Heart left ventricle (tissue), 16 donors: ENCODE data around the gene SEC22B. TPM values are rescaled to one million over a fixed set of nuclear protein-coding genes. Genes with fewer than 3 reads are reported as not detected.
"Not testable (repeated sequence)": the region's sequence is repeated elsewhere in the genome, so short reads cannot be mapped to it uniquely, and the experiment has no call there.

Experiments used
- ATAC-seq, 4 donors: fragments of 200-7000 bp; cut with Tn5 transposase; one replicate each; pipeline ENCODE4 v1.9.1; 2020 to 2022; ENCODE audit warnings: moderate library complexity in 4 of 4, mild to moderate bottlenecking in 3 of 4, moderate number of reproducible peaks in 1 of 4
- DNase-seq, 5 donors: peaks; one replicate each; pipeline ENCODE4 v3.0.0-alpha.2; 2020
- H3K27ac ChIP-seq, 12 donors: fragments of 200-600 bp; sonication (generic) in 4 of 12; one replicate each; pipeline versions ENCODE4 v1.5.0 to v1.8.0; 2016 to 2022; ENCODE audit warnings: mild to moderate bottlenecking in 2 of 12
- H3K27me3 ChIP-seq, 9 donors: fragments of 200-600 bp; sonication (generic) in 2 of 9; one replicate each; pipeline versions ENCODE4 v1.5.1 to v1.8.0; 2016 to 2022; ENCODE audit warnings: mild to moderate bottlenecking in 3 of 9
- H3K36me3 ChIP-seq, 9 donors: fragments of 200-600 bp; sonication (generic) in 2 of 9; one replicate each; pipeline versions ENCODE4 v1.5.0 to v1.8.0; 2018 to 2022; ENCODE audit warnings: mild to moderate bottlenecking in 2 of 9
- H3K4me1 ChIP-seq, 12 donors: fragments of 200-600 bp; sonication (generic) in 4 of 12; one replicate each; pipeline versions ENCODE4 v1.5.0 to v1.8.0; 2016 to 2022; ENCODE audit warnings: mild to moderate bottlenecking in 3 of 12
- H3K4me3 ChIP-seq, 12 donors: fragments of 200-600 bp; sonication (generic) in 4 of 12; one replicate each; pipeline versions ENCODE4 v1.5.0 to v1.8.0; 2017 to 2022; ENCODE audit warnings: mild to moderate bottlenecking in 9 of 12, moderate library complexity in 4 of 12
- H3K9me3 ChIP-seq, 12 donors: fragments of 200-600 bp; sonication (generic) in 4 of 12; one replicate each; pipeline versions ENCODE4 v1.5.0 to v1.8.0; 2016 to 2022; ENCODE audit warnings: mild to moderate bottlenecking in 1 of 12
- CTCF ChIP-seq, 12 donors: fragments of 200-600 bp; sonication (generic) in 4 of 12; IDR thresholded peaks; one replicate each; pipeline versions ENCODE4 v1.5.0 to v1.8.0; 2018 to 2022; ENCODE audit warnings: antibody characterized with exemption in 12 of 12, mild to moderate bottlenecking in 5 of 12
- POLR2A ChIP-seq, 2 donors: fragments of 450-650 bp; IDR thresholded peaks; one replicate each; pipeline ENCODE4 v1.6.1; 2017; ENCODE audit warnings: antibody characterized with exemption in 2 of 2, mild to moderate bottlenecking in 2 of 2, moderate library complexity in 2 of 2
- WGBS, 4 donors: extraction: QIAGEN DNeasy Blood & Tissue Kit in 2 of 4; methylation state at CpG; one replicate each; pipeline versions ENCODE4 v1.1.5 to v1.1.7; 2013 to 2018; 5-methylcytosine and 5-hydroxymethylcytosine counted together
- intact Hi-C, 10 donors: fragments of 100-400 bp; cut with DNase I; formaldehyde crosslinking; loops; one replicate each; pipeline versions ENCODE4 v1.11.1 to v1.14.2; 2022
- polyA plus RNA-seq, 2 donors: library from polyadenylated mRNA; stranded (reverse); fragments of 200-250 nt; gene quantifications; one replicate each; pipeline ENCODE4 v1.2.3, GENCODE V29; 2013
- total RNA-seq, 9 donors: library from RNA; depleted of rRNA in 2 of 9; stranded (reverse); fragments of >200 nt in 2 of 9; fragmentation: NEBNext Ultra II Directional in 3 of 9; extraction: Animal tissue kit (Norgen Biotek cat#: 25700) in 3 of 9; gene quantifications; one replicate each; pipeline versions ENCODE4 v1.1.0 to v1.2.4, GENCODE V29; 2016 to 2023
- donor health status: ischemic (EF 13 %, LVEDD 7.1; RV severe dilation, severe dysfunction).
- donor health status: healthy with polysubstance abuse.
- donor health status: DM: no; HTN: yes; CAD: no.
- donor health status: DM: no; HTN: no; CAD: no.
- donor health status: ischemic (EF 25% LVEDD 6.9; RV normal size, moderate dysfunction).
- donor health status: ischemic (EF 25% LVEDD 5.7; RV mildly dilated, moderate dysfunction).
- donor health status: healthy.
- donor health status: DM: yes; HTN: yes; CAD: no.
- donor health status: ischemic (EF 35%, LVEDD 5.7; RV mildly dilated, moderate dysfunction).
- donor health status: nonischemic (EF 11% LVEDD 7.7; RV severe dilation, severe dysfunction).
- donor health status: DM: yes; HTN: yes; CAD: no.
- donor health status: PGD.
- donor health status: ischemic (EF 29% LVEDD 5.4; RV normal size, mild dysfunction).
- donor health status: nonischemic (EF 23%, LVEDD 6.1; RV moderate dilation, normal function).

Gene SEC22B
- total and polyA plus RNA-seq, 11 donors: 10.6 to 20.4 (median 15.4) TPM

- H3K36me3 ChIP-seq, ATAC-seq, intact Hi-C loops: not testable (repeated sequence)
Observed at GRCh38 chr1:120133928-120134325, 42.4 kb downstream of the SEC22B start.

GRCh38 chr1:120133228-120133927 is 42.9 kb downstream of the SEC22B start:
- Histone ChIP-seq H3K36me3 (no peaks in the 10 kb centered on the region), H3K9me3 (no peaks in the 10 kb centered on the region), H3K27ac (no peak overlapping the region), H3K4me1 (peaks cover 0 to 12% (median 0%) of the 10 kb centered on the region in 12 donors), H3K4me3 (no peak overlapping the region), H3K27me3 (no peaks in the 10 kb centered on the region)
- ATAC-seq (no peak), DNase-seq (no peak)
- intact Hi-C loops: no loop called here
- TF ChIP-seq CTCF (IDR thresholded peaks at IDR 0.05) (no peak), POLR2A (IDR thresholded peaks at IDR 0.05) (no peak)
- 89 to 92% (median 91%) methylated on average over 2 of the region's 2 CpGs for WGBS, 4 donors

More at GRCh38 chr1:120133928-120134325, 42.4 kb downstream of the SEC22B start:
- not testable (repeated sequence) for H3K27me3 ChIP-seq, H3K27ac ChIP-seq, H3K4me3 ChIP-seq, H3K9me3 ChIP-seq, DNase-seq
- H3K4me1 ChIP-seq: peaks cover 0 to 12% (median 0%) of the 10 kb centered on the region in 12 donors

- Histone ChIP-seq H3K4me1 (peaks cover 0 to 12% (median 0%) of the 10 kb centered on the region in 12 donors), H3K4me3 (peak overlapping the region in 1 of 12 donors; percentile 3), H3K27ac (peak overlapping the region in 6 of 12 donors; percentile 13 to 63 (median 46))
- peak in 2 of 4 donors; percentile 46 to 55 for ATAC-seq
- WGBS, 4 donors: 63 to 75% (median 67%) methylated on average over 2 of the region's 2 CpGs
- H3K36me3 ChIP-seq, intact Hi-C loops, DNase-seq, H3K9me3 ChIP-seq, H3K27me3 ChIP-seq: not testable (repeated sequence)
Observed at GRCh38 chr1:120132406-120132763, 43.9 kb downstream of the SEC22B start.

GRCh38 chr1:120131611-120132405 is 44.5 kb downstream of the SEC22B start:
- 26 to 50% (median 34%) methylated on average over 3 to 9 of the region's 10 CpGs for WGBS, 4 donors
- H3K27me3 ChIP-seq, intact Hi-C loops, H3K36me3 ChIP-seq, H3K9me3 ChIP-seq: not testable (repeated sequence)
- H3K4me3 ChIP-seq: peak overlapping the region in 1 of 12 donors; percentile 3
- DNase-seq (peak; percentile 58 to 82 (median 68)), ATAC-seq (peak; percentile 89 to 95 (median 94))
- peak overlapping the region in 6 of 12 donors; percentile 13 to 63 (median 48) for H3K27ac ChIP-seq
- H3K4me1 ChIP-seq: peaks cover 0 to 12% (median 0%) of the 10 kb centered on the region in 12 donors

GRCh38 chr1:120127921-120128320 is 48.4 kb downstream of the SEC22B start:
- intact Hi-C loops: not testable (repeated sequence)
- WGBS, 4 donors: 78 to 100% (median 91%) methylated on average over 1 of the region's 1 CpG

GRCh38 chr1:120126216-120126615 is 50.1 kb downstream of the SEC22B start:
- DNase-seq, intact Hi-C loops, H3K27ac ChIP-seq, H3K9me3 ChIP-seq, H3K36me3 ChIP-seq, H3K4me3 ChIP-seq, ATAC-seq, H3K27me3 ChIP-seq: not testable (repeated sequence)
- H3K4me1 ChIP-seq: peaks cover 0 to 14% (median 0%) of the 10 kb centered on the region in 12 donors
- 71 to 91% (median 89%) methylated on average over 2 to 3 of the region's 6 CpGs for WGBS, 4 donors

More at GRCh38 chr1:120127921-120128320, 48.4 kb downstream of the SEC22B start:
- ATAC-seq, DNase-seq, H3K36me3 ChIP-seq, H3K27ac ChIP-seq, H3K4me3 ChIP-seq, H3K9me3 ChIP-seq, H3K27me3 ChIP-seq: not testable (repeated sequence)
- H3K4me1 ChIP-seq: peaks cover 0 to 21% (median 0%) of the 10 kb centered on the region in 12 donors

GRCh38 chr1:120124628-120125027 is 51.7 kb downstream of the SEC22B start:
- H3K36me3 ChIP-seq, H3K9me3 ChIP-seq, DNase-seq, ATAC-seq, H3K4me3 ChIP-seq, H3K27me3 ChIP-seq, intact Hi-C loops, H3K4me1 ChIP-seq, H3K27ac ChIP-seq: not testable (repeated sequence)
- 67 to 100% (median 76%) methylated on average over 1 of the region's 1 CpG for WGBS, 4 donors

- intact Hi-C loops, DNase-seq, H3K27me3 ChIP-seq, H3K36me3 ChIP-seq, H3K4me3 ChIP-seq, H3K4me1 ChIP-seq, H3K9me3 ChIP-seq: not testable (repeated sequence)
- WGBS, 4 donors: 90 to 98% (median 92%) methylated on average over 4 of the region's 4 CpGs
- ATAC-seq: peak; percentile 42 to 83 (median 68)
- H3K27ac ChIP-seq: peak overlapping the region in 1 of 12 donors; percentile 70
Observed at GRCh38 chr1:120123813-120124510, 52.4 kb downstream of the SEC22B start.

GRCh38 chr1:120122262-120122893 is 53.9 kb downstream of the SEC22B start:
- ATAC-seq: peak in 2 of 4 donors; percentile 39 to 44
- intact Hi-C loops, DNase-seq, H3K9me3 ChIP-seq, H3K4me3 ChIP-seq, H3K36me3 ChIP-seq, H3K27me3 ChIP-seq: not testable (repeated sequence)
- Histone ChIP-seq H3K4me1 (peaks cover 0 to 18% (median 0%) of the 10 kb centered on the region in 12 donors), H3K27ac (peak overlapping the region in 1 of 12 donors; percentile 66)
- 69 to 81% (median 78%) methylated on average over 1 to 3 of the region's 5 CpGs for WGBS, 4 donors
